OCI-LY1 (cell line): ENCODE data around the gene MAP7D1.

Source experiments
- H2AFZ ChIP-seq: fragments of 200-600 bp; sonication (generic), shearing (Covaris generic); 2 replicates; pipeline ENCODE4 v1.6.0; 2014; ENCODE audit warnings: antibody characterized with exemption, mild to moderate bottlenecking, low read length
- H3F3A ChIP-seq: fragments of 200-600 bp; sonication (generic), shearing (Covaris generic); 2 replicates; pipeline ENCODE4 v1.6.0; 2014; ENCODE audit warnings: mild to moderate bottlenecking, antibody characterized with exemption, low read length, moderate library complexity; ENCODE audit not compliant: insufficient read depth
- H3K27ac ChIP-seq: fragments of 200-600 bp; sonication (generic); 2 replicates; pipeline ENCODE4 v1.5.1; 2014; ENCODE audit warnings: low read length, mixed run types, mild to moderate bottlenecking, low read depth; ENCODE audit not compliant: poor library complexity, severe bottlenecking
- H3K27me3 ChIP-seq: fragments of 200-600 bp; sonication (generic); 2 replicates; pipeline ENCODE4 v1.6.0; 2014; ENCODE audit warnings: antibody characterized with exemption, mild to moderate bottlenecking, low read length, moderate library complexity; ENCODE audit not compliant: insufficient read depth
- H3K36me3 ChIP-seq: fragments of 200-600 bp; sonication (generic); 2 replicates; pipeline ENCODE4 v1.6.1; 2014; ENCODE audit warnings: mild to moderate bottlenecking, antibody characterized with exemption, low read length, moderate library complexity, mixed read lengths; ENCODE audit not compliant: insufficient read depth
- H3K4me1 ChIP-seq: fragments of 200-600 bp; sonication (generic); 2 replicates; pipeline ENCODE4 v1.5.1; 2014; ENCODE audit warnings: mild to moderate bottlenecking, low read length, moderate library complexity; ENCODE audit not compliant: insufficient read depth, severe bottlenecking
- H3K4me2 ChIP-seq: fragments of 200-600 bp; sonication (generic), shearing (Covaris generic); 2 replicates; pipeline ENCODE4 v1.6.1; 2014; ENCODE audit warnings: low read length
- H3K4me3 ChIP-seq: fragments of 200-600 bp; sonication (generic); 2 replicates; pipeline ENCODE4 v1.5.1; 2014; ENCODE audit warnings: low read length, low read depth, mild to moderate bottlenecking, mixed read lengths; ENCODE audit not compliant: poor library complexity, severe bottlenecking
- H3K79me2 ChIP-seq: fragments of 200-600 bp; shearing (Covaris generic); 2 replicates; pipeline ENCODE4 v1.6.1; 2016; ENCODE audit warnings: mixed run types, low read length, mixed read lengths; ENCODE audit not compliant: insufficient read depth
- H3K9ac ChIP-seq: fragments of 200-600 bp; sonication (generic), shearing (Covaris generic); 2 replicates; pipeline ENCODE4 v1.6.1; 2014; ENCODE audit warnings: mild to moderate bottlenecking, low read length, mixed read lengths
- H3K9me2 ChIP-seq: fragments of 200-600 bp; sonication (generic), shearing (Covaris generic); 2 replicates; pipeline ENCODE4 v1.6.1; 2014; ENCODE audit warnings: low read depth, mild to moderate bottlenecking, low read length, mixed read lengths
- H3K9me3 ChIP-seq: fragments of 200-600 bp; shearing (Covaris generic); 2 replicates; pipeline ENCODE4 v1.6.1; 2014; ENCODE audit warnings: low read length, mixed read lengths
- H4K20me1 ChIP-seq: fragments of 200-600 bp; sonication (generic), shearing (Covaris generic); 2 replicates; pipeline ENCODE4 v1.6.0; 2016; ENCODE audit warnings: mild to moderate bottlenecking, low read length; ENCODE audit not compliant: insufficient read depth
- CTCF ChIP-seq: fragments of 200-600 bp; sonication (generic), shearing (Covaris generic); IDR thresholded peaks from 2 replicates; pipeline ENCODE4 v1.5.1; 2017; ENCODE audit warnings: mild to moderate bottlenecking, antibody characterized with exemption, low read length, moderate library complexity, mixed read lengths
- EZH2 ChIP-seq: fragments of 200-600 bp; sonication (generic), shearing (Covaris generic); IDR thresholded peaks from 2 replicates; pipeline ENCODE4 v1.8.0; 2017; ENCODE audit warnings: borderline replicate concordance, mixed run types, mild to moderate bottlenecking, antibody characterized with exemption, low read length, moderate library complexity, mixed read lengths

MAP7D1 gene

GRCh38 chr1:36108314-36108713, 47.6 kb upstream of the MAP7D1 start:
- H2AFZ ChIP-seq = no peak overlapping the region
- H3K36me3 ChIP-seq = no peaks in the 10 kb centered on the region
- H3F3A ChIP-seq = no peaks in the 10 kb centered on the region
- no peaks in the 10 kb centered on the region for H3K79me2 ChIP-seq
- H3K9ac ChIP-seq = no peak overlapping the region
- no peak overlapping the region for H3K4me2 ChIP-seq
- no peak overlapping the region for H3K27ac ChIP-seq
- H3K4me3 ChIP-seq = no peak overlapping the region
- H3K9me3 ChIP-seq = no peaks in the 10 kb centered on the region
- peaks cover 2% of the 10 kb centered on the region; the same call in 1 of the 2 replicates for H3K27me3 ChIP-seq
- H4K20me1 ChIP-seq = no peaks in the 10 kb centered on the region
- TF ChIP-seq EZH2 = no peak
- TF ChIP-seq CTCF = no peak
- H3K9me2 ChIP-seq = no peaks in the 10 kb centered on the region
- H3K4me1 ChIP-seq = no peaks in the 10 kb centered on the region

- Histone ChIP-seq H3F3A (no peaks in the 10 kb centered on the region), H3K27me3 (peaks cover 5% of the 10 kb centered on the region; the same call in 1 of the 2 replicates), H3K4me3 (no peak overlapping the region), H3K9ac (no peak overlapping the region), H4K20me1 (no peaks in the 10 kb centered on the region), H3K36me3 (no peaks in the 10 kb centered on the region), H2AFZ (no peak overlapping the region), H3K79me2 (no peaks in the 10 kb centered on the region), H3K4me1 (peaks cover 2% of the 10 kb centered on the region), H3K9me2 (no peaks in the 10 kb centered on the region), H3K4me2 (no peak overlapping the region), H3K9me3 (no peaks in the 10 kb centered on the region), H3K27ac (no peak overlapping the region)
- TF ChIP-seq EZH2 (no peak), CTCF (no peak)
Observed at GRCh38 chr1:36109041-36109679, 46.8 kb upstream of the MAP7D1 start.

- no peak overlapping the region for H3K4me3 ChIP-seq
- no peak overlapping the region for H3K4me2 ChIP-seq
- no peaks in the 10 kb centered on the region for H3K36me3 ChIP-seq
- no peaks in the 10 kb centered on the region for H3F3A ChIP-seq
- H3K9me3 ChIP-seq = no peaks in the 10 kb centered on the region
- H3K27ac ChIP-seq = no peak overlapping the region
- H3K27me3 ChIP-seq = peaks cover 5% of the 10 kb centered on the region; the same call in 1 of the 2 replicates
- H3K9ac ChIP-seq = no peak overlapping the region
- H3K4me1 ChIP-seq = peaks cover 6% of the 10 kb centered on the region
- no peaks in the 10 kb centered on the region for H4K20me1 ChIP-seq
- no peak for TF ChIP-seq EZH2
- no peak for TF ChIP-seq CTCF
- H3K9me2 ChIP-seq = no peaks in the 10 kb centered on the region
- no peaks in the 10 kb centered on the region for H3K79me2 ChIP-seq
- no peak overlapping the region for H2AFZ ChIP-seq
Observed at GRCh38 chr1:36111151-36111550, 44.8 kb upstream of the MAP7D1 start.
